ENCODE results near the gene APOA4.

DNA sequence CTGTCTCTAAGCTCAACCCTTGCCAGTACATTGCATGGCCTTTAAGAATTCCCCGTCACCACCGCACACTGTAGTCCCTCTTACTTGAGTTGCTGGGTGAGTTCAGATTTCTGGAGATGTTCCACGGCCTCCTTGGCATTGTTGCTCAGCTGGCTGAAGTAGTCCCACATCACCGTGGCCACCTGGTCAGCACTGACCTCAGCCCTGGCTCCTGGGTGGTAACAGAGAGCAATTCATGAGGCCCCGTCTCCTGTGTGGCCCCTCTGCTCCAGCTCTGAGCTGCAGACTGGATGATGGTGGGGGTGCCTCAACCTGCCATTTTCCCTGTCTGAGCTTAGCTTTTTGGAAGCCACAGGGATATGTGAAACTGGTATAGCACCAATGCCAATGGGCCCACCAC, 529 bp downstream of the APOA4 start:
- TF ChIP-seq ZNF235 (CRISPR knock-in tag; IDR thresholded peaks at IDR 0.05; ENCODE audit: borderline replicate concordance) (no peak), ZNF337 (CRISPR knock-in tag; IDR thresholded peaks at IDR 0.05; ENCODE audit: borderline replicate concordance, low read depth) (no peak), U2AF1 (optimal IDR thresholded peaks at IDR 0.05; ENCODE audit: low read depth, low read length) (no peak), ZBTB21 (CRISPR knock-in tag; IDR thresholded peaks at IDR 0.05) (no peak), POLR2AphosphoS5 (IDR thresholded peaks at IDR 0.05; ENCODE audit: low read depth, low read length) (no peak), ZSCAN20 (CRISPR knock-in tag; IDR thresholded peaks at IDR 0.05; ENCODE audit: borderline replicate concordance) (no peak)
- TF ChIP-seq, protein P1, sequence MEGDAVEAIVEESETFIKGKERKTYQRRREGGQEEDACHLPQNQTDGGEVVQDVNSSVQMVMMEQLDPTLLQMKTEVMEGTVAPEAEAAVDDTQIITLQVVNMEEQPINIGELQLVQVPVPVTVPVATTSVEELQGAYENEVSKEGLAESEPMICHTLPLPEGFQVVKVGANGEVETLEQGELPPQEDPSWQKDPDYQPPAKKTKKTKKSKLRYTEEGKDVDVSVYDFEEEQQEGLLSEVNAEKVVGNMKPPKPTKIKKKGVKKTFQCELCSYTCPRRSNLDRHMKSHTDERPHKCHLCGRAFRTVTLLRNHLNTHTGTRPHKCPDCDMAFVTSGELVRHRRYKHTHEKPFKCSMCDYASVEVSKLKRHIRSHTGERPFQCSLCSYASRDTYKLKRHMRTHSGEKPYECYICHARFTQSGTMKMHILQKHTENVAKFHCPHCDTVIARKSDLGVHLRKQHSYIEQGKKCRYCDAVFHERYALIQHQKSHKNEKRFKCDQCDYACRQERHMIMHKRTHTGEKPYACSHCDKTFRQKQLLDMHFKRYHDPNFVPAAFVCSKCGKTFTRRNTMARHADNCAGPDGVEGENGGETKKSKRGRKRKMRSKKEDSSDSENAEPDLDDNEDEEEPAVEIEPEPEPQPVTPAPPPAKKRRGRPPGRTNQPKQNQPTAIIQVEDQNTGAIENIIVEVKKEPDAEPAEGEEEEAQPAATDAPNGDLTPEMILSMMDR (CRISPR knock-in tag; IDR thresholded peaks at IDR 0.05) = no peak
- TF ChIP-seq, protein P2, sequence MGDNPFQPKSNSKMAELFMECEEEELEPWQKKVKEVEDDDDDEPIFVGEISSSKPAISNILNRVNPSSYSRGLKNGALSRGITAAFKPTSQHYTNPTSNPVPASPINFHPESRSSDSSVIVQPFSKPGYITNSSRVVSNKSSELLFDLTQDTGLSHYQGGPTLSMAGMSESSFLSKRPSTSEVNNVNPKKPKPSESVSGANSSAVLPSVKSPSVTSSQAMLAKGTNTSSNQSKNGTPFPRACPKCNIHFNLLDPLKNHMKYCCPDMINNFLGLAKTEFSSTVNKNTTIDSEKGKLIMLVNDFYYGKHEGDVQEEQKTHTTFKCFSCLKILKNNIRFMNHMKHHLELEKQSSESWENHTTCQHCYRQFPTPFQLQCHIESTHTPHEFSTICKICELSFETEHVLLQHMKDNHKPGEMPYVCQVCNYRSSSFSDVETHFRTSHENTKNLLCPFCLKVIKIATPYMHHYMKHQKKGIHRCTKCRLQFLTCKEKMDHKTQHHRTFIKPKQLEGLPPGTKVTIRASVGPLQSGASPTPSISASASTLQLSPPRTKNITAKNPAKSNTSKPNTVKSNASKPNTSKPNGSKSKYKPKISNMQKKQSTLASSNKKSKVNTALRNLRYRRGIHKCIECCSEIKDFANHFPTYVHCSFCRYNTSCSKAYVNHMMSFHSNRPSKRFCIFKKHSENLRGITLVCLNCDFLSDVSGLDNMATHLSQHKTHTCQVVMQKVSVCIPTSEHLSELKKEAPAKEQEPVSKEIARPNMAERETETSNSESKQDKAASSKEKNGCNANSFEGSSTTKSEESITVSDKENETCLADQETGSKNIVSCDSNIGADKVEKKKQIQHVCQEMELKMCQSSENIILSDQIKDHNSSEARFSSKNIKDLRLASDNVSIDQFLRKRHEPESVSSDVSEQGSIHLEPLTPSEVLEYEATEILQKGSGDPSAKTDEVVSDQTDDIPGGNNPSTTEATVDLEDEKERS (CRISPR knock-in tag; IDR thresholded peaks at IDR 0.05) = no peak
- TF ChIP-seq, protein P3, sequence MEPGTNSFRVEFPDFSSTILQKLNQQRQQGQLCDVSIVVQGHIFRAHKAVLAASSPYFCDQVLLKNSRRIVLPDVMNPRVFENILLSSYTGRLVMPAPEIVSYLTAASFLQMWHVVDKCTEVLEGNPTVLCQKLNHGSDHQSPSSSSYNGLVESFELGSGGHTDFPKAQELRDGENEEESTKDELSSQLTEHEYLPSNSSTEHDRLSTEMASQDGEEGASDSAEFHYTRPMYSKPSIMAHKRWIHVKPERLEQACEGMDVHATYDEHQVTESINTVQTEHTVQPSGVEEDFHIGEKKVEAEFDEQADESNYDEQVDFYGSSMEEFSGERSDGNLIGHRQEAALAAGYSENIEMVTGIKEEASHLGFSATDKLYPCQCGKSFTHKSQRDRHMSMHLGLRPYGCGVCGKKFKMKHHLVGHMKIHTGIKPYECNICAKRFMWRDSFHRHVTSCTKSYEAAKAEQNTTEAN (CRISPR knock-in tag; conservative IDR thresholded peaks at IDR 0.05) = no peak

Measured in HepG2 (cell line).